ENCODE results near the gene DIO3. TPM values are rescaled to one million over a fixed set of nuclear protein-coding genes. Genes with fewer than 3 reads are reported as not detected.
"Not testable (repeated sequence)": the region's sequence is repeated elsewhere in the genome, so short reads cannot be mapped to it uniquely, and the experiment has no call there.

DIO3 gene
- total RNA-seq, 1 donor from 2014 or later, result not detected

DNA sequence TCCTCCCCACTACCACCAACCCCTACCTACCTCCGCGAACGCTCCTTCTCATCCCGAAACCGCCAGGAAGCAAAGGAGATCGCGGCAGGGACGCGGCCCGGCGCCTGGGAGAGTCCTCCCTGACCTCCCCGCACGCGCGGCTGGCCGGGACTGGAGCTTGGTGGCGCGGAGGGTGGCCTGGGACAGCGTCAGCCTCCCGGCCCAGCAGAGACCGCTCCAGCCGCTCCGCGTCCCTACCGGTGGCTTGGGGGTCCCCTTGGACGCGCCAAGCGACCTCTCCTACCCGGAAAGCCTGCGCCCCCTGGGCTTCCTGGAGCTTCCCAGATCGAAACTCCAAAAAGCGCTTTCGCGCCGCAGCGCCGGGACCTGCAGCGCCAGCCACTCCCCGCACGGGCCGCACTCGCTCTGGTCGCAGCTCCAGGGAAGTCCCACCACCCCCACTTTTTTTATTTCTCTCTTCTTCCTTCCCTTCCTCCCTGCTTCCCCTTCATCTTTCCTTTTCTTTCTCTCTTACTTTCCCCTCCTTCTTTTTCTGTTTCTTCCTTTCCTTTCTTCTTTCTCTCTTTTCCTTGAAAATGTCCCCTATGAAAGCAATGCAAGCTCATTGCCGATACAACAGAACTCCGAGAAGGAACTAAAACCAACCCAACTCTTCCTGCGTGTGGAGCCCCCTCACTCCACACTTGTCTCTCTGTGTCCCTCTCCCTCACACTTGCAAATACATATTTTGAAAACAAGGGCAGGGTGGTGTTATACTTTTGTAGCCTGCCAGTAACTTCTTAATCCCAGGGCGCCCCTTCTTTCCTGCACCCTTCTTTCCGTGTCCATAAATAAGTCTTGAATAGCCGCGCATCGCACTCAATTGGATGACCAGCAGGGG, 3.8 kb downstream of the DIO3 start:
- peaks cover 55% of the 10 kb centered on the region for H3K27me3 Mint-ChIP-seq (ENCODE audit: insufficient read depth)

DNA sequence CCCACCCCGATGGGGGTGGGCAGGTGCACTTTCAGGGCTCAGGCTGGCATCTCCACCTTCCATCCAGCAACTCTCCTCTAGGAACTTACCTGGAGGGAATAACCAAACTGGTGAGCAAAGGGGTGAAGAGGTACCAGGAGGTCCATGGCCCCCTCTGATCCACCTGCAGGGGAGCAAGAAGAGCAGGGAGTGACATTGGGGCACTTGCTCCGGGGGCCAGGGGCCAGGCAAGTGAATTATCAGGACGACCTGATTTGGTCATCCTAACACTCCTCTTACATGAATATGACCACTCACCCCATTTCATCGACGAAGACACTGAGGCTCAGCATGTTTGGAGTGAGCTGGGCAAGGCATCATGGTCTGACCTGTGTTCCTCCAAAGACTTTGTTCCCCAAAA, 6.0 kb downstream of the DIO3 start:
- DNase-seq (ENCODE audit: low spot score), result no peak
- intact Hi-C loops (cut with micrococcal nuclease), result loop anchor here (10.0 kb wide), 1 partner anchor 112 kb away; no protein-coding TSS in a partner anchor
- H3K4me1 Mint-ChIP-seq (ENCODE audit: low read depth), result no peaks in the 10 kb centered on the region
- H3K36me3 Mint-ChIP-seq (ENCODE audit: low read depth), result peaks cover 9% of the 10 kb centered on the region
- H3K9me3 Mint-ChIP-seq, result peaks cover 9% of the 10 kb centered on the region
- no peak overlapping the region for H3K4me3 Mint-ChIP-seq
- H3K27ac Mint-ChIP-seq, result no peak overlapping the region
- peaks cover 47% of the 10 kb centered on the region for H3K27me3 Mint-ChIP-seq (ENCODE audit: insufficient read depth)

More for the DNA sequence above, 3.8 kb downstream of the DIO3 start:
- DNase-seq (ENCODE audit: low spot score), result no peak
- Mint-ChIP-seq H3K27ac (peak overlapping the region; percentile 67), H3K4me3 (no peak overlapping the region), H3K36me3 (ENCODE audit: low read depth) (peaks cover 11% of the 10 kb centered on the region), H3K4me1 (ENCODE audit: low read depth) (no peaks in the 10 kb centered on the region), H3K9me3 (peaks cover 13% of the 10 kb centered on the region)
- intact Hi-C loops (cut with micrococcal nuclease), result loop anchor here (10.0 kb wide), 1 partner anchor 110 kb away; no protein-coding TSS in a partner anchor

DNA sequence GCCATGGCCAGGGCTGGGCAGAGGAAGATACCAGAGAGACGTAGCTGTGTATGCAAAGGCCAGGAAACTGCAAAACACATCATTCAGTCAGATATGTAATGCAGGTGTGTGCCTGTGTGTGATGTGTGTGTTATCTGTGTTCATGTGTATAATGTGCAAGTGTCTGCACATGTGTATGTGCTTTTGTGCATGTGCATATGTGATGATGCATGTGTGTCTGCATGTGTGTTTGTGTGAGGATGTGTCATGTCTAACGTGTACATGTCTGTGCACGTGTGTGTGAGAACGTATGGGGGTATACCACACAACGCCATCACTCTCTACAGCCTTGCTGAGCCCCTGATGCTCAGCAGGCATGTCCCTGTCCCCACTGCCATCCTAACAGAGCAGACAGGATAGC, 9.7 kb downstream of the DIO3 start:
- DNase-seq (ENCODE audit: low spot score), result no peak

DNA sequence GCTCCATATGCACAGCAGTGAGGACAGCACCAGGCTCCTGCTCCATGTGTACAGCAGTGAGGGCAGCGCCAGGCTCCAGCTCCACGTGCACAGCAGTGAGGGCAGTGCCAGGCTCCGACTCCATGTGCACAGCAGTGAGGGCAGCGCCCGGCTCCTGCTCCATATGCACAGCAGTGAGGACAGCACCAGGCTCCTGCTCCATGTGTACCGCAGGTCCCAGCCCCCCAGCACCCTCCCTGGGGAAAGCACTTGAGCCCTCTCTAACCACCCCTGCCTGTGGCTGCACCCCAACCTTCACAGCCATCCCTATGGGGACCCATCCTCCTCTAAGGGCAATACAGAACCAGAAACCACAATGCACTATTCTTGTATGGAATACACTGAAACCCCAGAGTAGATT, 11.2 kb downstream of the DIO3 start:
- DNase-seq (ENCODE audit: low spot score); H3K27ac Mint-ChIP-seq; intact Hi-C loops (cut with micrococcal nuclease); H3K27me3 Mint-ChIP-seq (ENCODE audit: insufficient read depth); H3K9me3 Mint-ChIP-seq; H3K36me3 Mint-ChIP-seq (ENCODE audit: low read depth); H3K4me3 Mint-ChIP-seq; H3K4me1 Mint-ChIP-seq (ENCODE audit: low read depth): not testable (repeated sequence)

More for the DNA sequence above, 9.7 kb downstream of the DIO3 start:
- Mint-ChIP-seq H3K36me3 (ENCODE audit: low read depth) (no peaks in the 10 kb centered on the region), H3K27me3 (ENCODE audit: insufficient read depth) (peaks cover 20% of the 10 kb centered on the region), H3K27ac (no peak overlapping the region), H3K9me3 (no peaks in the 10 kb centered on the region), H3K4me3 (no peak overlapping the region), H3K4me1 (ENCODE audit: low read depth) (no peaks in the 10 kb centered on the region)
- intact Hi-C loops (cut with micrococcal nuclease), result no loop called here

DNA sequence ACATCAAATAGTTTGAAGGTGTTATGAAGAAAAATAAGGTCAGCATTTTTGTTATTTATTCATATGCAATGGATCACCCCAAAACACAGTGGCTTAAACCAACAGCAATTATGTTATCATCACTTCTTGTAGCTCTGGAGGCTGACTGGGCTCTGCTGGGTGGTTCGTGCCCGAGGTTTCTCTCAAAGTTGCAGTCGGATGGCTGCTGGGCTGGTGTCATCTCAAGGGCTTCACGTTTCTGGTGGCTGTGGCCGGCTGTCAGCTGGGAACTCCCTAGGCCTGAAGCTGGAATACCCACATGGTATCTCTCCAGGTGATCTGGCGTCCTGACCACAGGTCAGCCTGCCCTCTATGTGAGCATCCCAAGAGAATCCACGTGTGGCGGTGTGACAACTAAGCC, 12.0 kb downstream of the DIO3 start:
- no peak for DNase-seq (ENCODE audit: low spot score)
- Mint-ChIP-seq H3K27ac (no peak overlapping the region), H3K36me3 (ENCODE audit: low read depth) (no peaks in the 10 kb centered on the region), H3K27me3 (ENCODE audit: insufficient read depth) (peaks cover 5% of the 10 kb centered on the region), H3K4me1 (ENCODE audit: low read depth) (no peaks in the 10 kb centered on the region), H3K4me3 (no peak overlapping the region), H3K9me3 (no peaks in the 10 kb centered on the region)
- intact Hi-C loops (cut with micrococcal nuclease), result no loop called here

DNA sequence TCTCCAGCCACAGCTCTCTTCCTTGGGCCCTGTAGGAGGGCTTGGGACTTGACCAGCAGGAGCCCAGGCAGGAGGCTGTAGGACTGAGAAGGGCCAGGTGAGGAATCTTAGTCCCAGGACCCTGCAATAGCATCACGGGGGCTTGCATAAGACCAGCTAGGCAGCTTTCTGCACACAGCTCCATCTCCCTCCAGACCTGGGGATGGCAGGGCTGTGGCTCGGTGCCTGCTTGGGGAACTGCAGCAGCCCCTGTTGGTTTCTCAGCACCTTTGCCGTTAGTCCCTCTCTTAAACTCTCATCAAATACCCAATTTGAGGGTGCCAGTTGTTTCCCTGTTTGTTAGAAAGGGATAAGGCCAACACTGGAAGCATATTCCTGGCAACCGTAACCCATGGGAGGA, 14.3 kb downstream of the DIO3 start:
- no peak overlapping the region for H3K27ac Mint-ChIP-seq
- H3K9me3 Mint-ChIP-seq, result no peaks in the 10 kb centered on the region
- no peaks in the 10 kb centered on the region for H3K4me1 Mint-ChIP-seq (ENCODE audit: low read depth)
- H3K36me3 Mint-ChIP-seq (ENCODE audit: low read depth), result no peaks in the 10 kb centered on the region
- DNase-seq (ENCODE audit: low spot score), result no peak
- H3K4me3 Mint-ChIP-seq, result no peak overlapping the region
- H3K27me3 Mint-ChIP-seq (ENCODE audit: insufficient read depth), result peaks cover 3% of the 10 kb centered on the region
- intact Hi-C loops (cut with micrococcal nuclease), result no loop called here

DNA sequence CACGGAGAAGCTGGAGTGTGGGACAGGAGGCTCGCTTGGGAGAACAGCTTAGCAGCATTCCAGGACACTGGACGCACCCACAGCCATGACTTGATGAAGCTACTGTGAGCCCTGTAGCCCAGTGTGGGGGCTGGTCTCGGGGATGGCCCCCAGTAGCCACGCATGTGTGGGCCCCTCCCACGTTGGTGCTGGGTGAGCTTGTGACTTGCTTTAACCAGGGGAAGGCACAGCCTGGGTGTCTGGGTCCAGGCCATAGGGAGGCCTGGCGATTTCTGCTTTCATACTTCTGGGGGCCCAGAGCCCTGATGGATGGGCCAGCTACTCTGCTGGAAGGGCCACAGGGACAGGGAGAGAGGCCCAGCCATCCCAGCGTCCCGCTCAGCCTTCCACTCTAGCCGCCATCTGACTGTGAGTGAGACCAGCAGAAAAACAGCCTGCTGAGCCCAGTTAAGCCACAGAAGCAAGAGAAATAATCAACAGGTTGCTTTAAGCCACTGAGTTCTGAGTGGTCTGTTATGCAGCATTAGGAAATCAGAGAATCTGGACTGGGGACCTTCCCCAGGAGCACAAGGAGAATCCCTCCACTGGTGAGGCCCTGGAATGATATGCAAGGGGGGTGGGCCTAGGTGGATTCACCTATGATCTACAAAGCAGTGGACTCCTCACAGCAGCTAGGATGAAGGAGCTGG, 16.1 kb downstream of the DIO3 start:
- no peak overlapping the region for H3K4me3 Mint-ChIP-seq
- H3K9me3 Mint-ChIP-seq, result no peaks in the 10 kb centered on the region
- H3K27ac Mint-ChIP-seq, result no peak overlapping the region
- H3K27me3 Mint-ChIP-seq (ENCODE audit: insufficient read depth), result peaks cover 8% of the 10 kb centered on the region
- H3K4me1 Mint-ChIP-seq (ENCODE audit: low read depth), result no peaks in the 10 kb centered on the region
- intact Hi-C loops (cut with micrococcal nuclease), result no loop called here
- DNase-seq (ENCODE audit: low spot score), result no peak
- no peaks in the 10 kb centered on the region for H3K36me3 Mint-ChIP-seq (ENCODE audit: low read depth)

DNA sequence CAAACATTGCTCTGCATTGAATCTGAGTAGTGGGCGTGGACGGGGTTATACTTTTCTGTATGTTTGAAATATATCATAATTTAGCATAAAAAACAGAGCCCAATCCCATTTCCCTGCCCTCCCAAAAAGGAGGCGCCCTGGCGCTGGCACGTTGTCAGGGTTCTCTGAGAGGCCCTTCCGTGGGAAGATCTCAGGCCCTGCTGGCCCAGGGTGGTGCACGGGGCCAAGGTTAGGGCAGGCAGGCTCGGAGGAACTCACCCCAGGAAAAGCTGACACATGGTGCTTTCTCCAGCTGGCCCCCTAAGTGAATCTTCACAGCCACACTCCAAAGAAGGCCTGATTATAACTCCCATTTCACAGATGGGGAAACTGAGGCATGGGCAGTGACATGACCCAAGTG, 17.2 kb downstream of the DIO3 start:
- no peaks in the 10 kb centered on the region for H3K9me3 Mint-ChIP-seq
- no peak overlapping the region for H3K4me3 Mint-ChIP-seq
- H3K27me3 Mint-ChIP-seq (ENCODE audit: insufficient read depth), result peaks cover 8% of the 10 kb centered on the region
- no peak overlapping the region for H3K27ac Mint-ChIP-seq
- no peak for DNase-seq (ENCODE audit: low spot score)
- H3K36me3 Mint-ChIP-seq (ENCODE audit: low read depth), result no peaks in the 10 kb centered on the region
- no peaks in the 10 kb centered on the region for H3K4me1 Mint-ChIP-seq (ENCODE audit: low read depth)
- intact Hi-C loops (cut with micrococcal nuclease), result no loop called here

DNA sequence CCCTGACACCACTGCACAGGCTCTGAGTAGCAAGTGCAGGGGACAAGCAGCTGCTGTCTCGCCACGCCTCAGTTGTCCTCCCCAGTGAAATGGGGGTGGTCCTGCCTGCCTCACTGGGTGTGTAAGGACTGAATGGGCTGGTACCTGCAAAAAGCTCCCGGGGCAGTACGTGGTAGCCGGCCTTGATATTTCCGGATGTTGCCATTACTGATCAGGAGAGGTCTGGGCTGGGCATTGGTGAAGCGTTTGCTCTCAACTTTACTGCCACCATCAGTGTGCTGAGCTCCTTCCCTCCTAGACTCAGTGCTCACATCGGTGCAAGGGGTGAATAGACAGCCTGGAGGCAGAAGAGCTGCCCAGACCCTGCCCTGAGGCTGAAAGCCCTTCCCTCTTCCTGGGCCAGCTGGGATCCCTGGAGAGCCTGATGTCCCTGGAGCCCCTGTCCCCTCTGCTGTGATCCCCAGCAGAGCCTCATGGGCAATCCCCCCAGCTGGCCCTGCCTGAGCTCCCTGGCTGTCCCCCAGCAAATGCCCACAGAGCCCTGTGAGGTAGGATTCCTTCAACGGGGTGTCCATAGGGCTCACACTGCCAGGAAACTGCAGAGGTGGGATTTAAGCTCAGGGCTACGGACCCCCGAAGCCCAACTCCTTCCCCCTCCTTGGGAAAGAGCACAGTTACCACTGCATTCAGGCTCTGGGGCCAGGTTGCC, 18.2 kb downstream of the DIO3 start:
- no peaks in the 10 kb centered on the region for H3K9me3 Mint-ChIP-seq
- H3K27ac Mint-ChIP-seq, result no peak overlapping the region
- DNase-seq (ENCODE audit: low spot score), result no peak
- H3K4me3 Mint-ChIP-seq, result no peak overlapping the region
- peaks cover 9% of the 10 kb centered on the region for H3K27me3 Mint-ChIP-seq (ENCODE audit: insufficient read depth)
- intact Hi-C loops (cut with micrococcal nuclease), result no loop called here
- H3K36me3 Mint-ChIP-seq (ENCODE audit: low read depth), result no peaks in the 10 kb centered on the region
- H3K4me1 Mint-ChIP-seq (ENCODE audit: low read depth), result no peaks in the 10 kb centered on the region

DNA sequence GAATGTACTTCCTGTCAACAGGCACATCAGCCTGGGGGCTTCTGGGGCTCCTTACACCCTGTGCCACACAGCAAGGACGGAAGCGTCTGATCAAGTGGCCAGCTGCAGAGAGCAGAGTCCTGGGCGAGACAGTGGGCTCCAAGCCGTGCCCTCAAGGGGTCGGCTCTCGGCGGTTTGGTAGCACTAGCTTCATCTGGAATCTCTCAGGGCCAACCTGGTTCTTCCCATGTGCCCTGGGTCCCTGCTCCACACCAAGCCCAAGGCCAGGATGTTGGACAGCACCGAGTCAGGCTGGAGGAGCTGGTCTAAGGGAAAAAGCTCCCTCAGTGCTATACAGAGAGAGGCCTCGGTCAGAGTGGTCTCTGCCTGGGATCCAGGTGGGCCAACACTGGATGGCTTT, 20.5 kb downstream of the DIO3 start:
- Mint-ChIP-seq H3K36me3 (ENCODE audit: low read depth) (no peaks in the 10 kb centered on the region), H3K9me3 (no peaks in the 10 kb centered on the region), H3K27ac (no peak overlapping the region), H3K4me3 (no peak overlapping the region), H3K4me1 (ENCODE audit: low read depth) (no peaks in the 10 kb centered on the region), H3K27me3 (ENCODE audit: insufficient read depth) (peaks cover 9% of the 10 kb centered on the region)
- intact Hi-C loops (cut with micrococcal nuclease), result no loop called here
- no peak for DNase-seq (ENCODE audit: low spot score)

DNA sequence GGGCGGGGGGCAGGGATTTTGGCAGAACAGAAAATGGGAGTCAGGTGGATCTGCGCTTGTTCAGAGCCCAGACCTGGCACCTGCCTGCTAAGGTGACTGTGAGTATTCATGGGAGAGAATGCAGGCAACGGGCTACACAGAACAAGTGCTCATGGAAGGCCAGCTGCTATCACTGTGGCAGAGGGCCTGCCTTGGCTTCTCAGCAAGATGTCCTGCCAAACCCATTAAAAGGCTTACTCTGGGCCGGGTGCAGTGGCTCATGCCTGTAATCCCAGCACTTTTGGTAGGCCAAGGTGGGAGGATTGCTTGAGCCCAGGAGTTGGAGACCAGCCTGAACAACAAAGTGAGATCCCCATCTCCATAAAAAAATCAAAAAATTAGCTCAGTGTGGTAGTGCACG, 21.0 kb downstream of the DIO3 start:
- no peaks in the 10 kb centered on the region for H3K36me3 Mint-ChIP-seq (ENCODE audit: low read depth)
- no peak overlapping the region for H3K4me3 Mint-ChIP-seq
- no peaks in the 10 kb centered on the region for H3K4me1 Mint-ChIP-seq (ENCODE audit: low read depth)
- intact Hi-C loops (cut with micrococcal nuclease), result no loop called here
- DNase-seq (ENCODE audit: low spot score), result no peak
- H3K9me3 Mint-ChIP-seq, result no peaks in the 10 kb centered on the region
- H3K27ac Mint-ChIP-seq, result no peak overlapping the region
- H3K27me3 Mint-ChIP-seq (ENCODE audit: insufficient read depth), result peaks cover 9% of the 10 kb centered on the region

DNA sequence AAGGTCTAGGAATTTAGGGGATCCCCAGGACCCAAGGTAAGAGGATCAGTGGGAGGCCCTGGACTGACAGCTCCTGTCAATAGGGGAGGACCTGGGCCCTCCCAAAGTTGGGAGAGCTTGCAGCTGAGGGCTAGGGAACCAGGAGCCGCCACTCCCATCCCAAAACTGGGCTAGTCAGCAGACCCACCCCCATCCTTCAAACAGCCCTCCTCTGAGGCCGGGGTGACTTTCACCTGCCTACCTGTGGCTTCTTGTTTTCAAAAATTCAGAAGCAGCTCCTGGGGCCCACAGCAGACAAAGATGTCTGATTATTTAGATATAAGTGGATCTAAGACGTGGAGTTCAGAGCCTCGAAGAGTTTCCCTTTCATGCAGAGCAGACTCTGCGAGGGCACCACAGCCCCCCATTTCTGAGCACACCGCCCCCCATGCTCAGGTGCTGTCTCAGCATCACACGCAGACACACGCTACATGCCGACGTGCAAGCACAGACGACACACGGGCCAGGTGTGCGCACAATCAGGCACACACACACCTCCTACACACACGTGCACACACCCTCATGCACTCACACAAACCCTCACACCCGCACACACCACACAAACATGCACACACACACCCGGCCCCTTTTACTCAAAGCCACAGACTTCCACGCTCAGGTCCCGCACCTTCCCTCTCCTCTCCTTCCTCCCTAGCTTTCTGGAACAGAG, 21.9 kb downstream of the DIO3 start:
- Mint-ChIP-seq H3K27me3 (ENCODE audit: insufficient read depth) (peaks cover 7% of the 10 kb centered on the region), H3K4me1 (ENCODE audit: low read depth) (no peaks in the 10 kb centered on the region), H3K4me3 (no peak overlapping the region), H3K36me3 (ENCODE audit: low read depth) (no peaks in the 10 kb centered on the region), H3K27ac (no peak overlapping the region), H3K9me3 (no peaks in the 10 kb centered on the region)
- no peak for DNase-seq (ENCODE audit: low spot score)
- intact Hi-C loops (cut with micrococcal nuclease), result no loop called here

All from activated T-helper 1 cell treated with anti-CD3 and anti-CD28 coated beads, Interleukin-12 subunit alpha, Interleukin-12 subunit beta, Interleukin-2, Interleukin-4 antibody, amounts not matched to agents 30 ng/mL and 10 ng/mL and 1 ng/mL, durations not matched to agents 14 hours and 24 hours and 36 hours (primary cell).